NCI-H1417 treated with DMSO at 0.1 percent for 48 hours (cell line): ENCODE data around the gene ADCY10.
"Not testable (repeated sequence)": the region's sequence is repeated elsewhere in the genome, so short reads cannot be mapped to it uniquely, and the experiment has no call there.

ENCODE experiments used
- DNase-seq: peaks from one replicate; lab custom pipeline; 2025; lab: John Stamatoyannopoulos, UW

The ADCY10 gene

GRCh38 chr1:167860231-167860923, 53.6 kb downstream of the ADCY10 start:
- no peak for DNase-seq

- no peak for DNase-seq
Measured at GRCh38 chr1:167856711-167857418, 57.1 kb downstream of the ADCY10 start.

GRCh38 chr1:167854184-167854583, 59.8 kb downstream of the ADCY10 start:
- no peak for DNase-seq

GRCh38 chr1:167849666-167850065, 64.3 kb downstream of the ADCY10 start:
- DNase-seq = no peak

GRCh38 chr1:167842872-167843271, 71.1 kb downstream of the ADCY10 start:
- DNase-seq = no peak

GRCh38 chr1:167841530-167841929, 72.4 kb downstream of the ADCY10 start:
- DNase-seq = no peak

GRCh38 chr1:167839009-167839408, 74.9 kb downstream of the ADCY10 start:
- DNase-seq = no peak

- DNase-seq = no peak
Measured at GRCh38 chr1:167837326-167837725, 76.6 kb downstream of the ADCY10 start.

GRCh38 chr1:167836197-167836596, 77.7 kb downstream of the ADCY10 start:
- DNase-seq = no peak

GRCh38 chr1:167833904-167834303, 80.0 kb downstream of the ADCY10 start:
- no peak for DNase-seq

GRCh38 chr1:167832693-167833092, 81.2 kb downstream of the ADCY10 start:
- no peak for DNase-seq

GRCh38 chr1:167830668-167831067, 83.3 kb downstream of the ADCY10 start:
- not testable (repeated sequence) for DNase-seq

- no peak for DNase-seq
Measured at GRCh38 chr1:167829868-167830267, 84.1 kb downstream of the ADCY10 start.

- DNase-seq = no peak
Measured at GRCh38 chr1:167826127-167826526, 87.8 kb downstream of the ADCY10 start.

GRCh38 chr1:167825419-167826079, 88.4 kb downstream of the ADCY10 start:
- no peak for DNase-seq

GRCh38 chr1:167824163-167824794, 89.7 kb downstream of the ADCY10 start:
- DNase-seq = no peak

- DNase-seq = no peak
Measured at GRCh38 chr1:167821969-167822685, 91.8 kb downstream of the ADCY10 start.

GRCh38 chr1:167821356-167821685, 92.6 kb downstream of the ADCY10 start:
- no peak for DNase-seq

GRCh38 chr1:167820684-167821355, 93.1 kb downstream of the ADCY10 start:
- no peak for DNase-seq

- DNase-seq = no peak
Measured at GRCh38 chr1:167819849-167820683, 93.9 kb downstream of the ADCY10 start.

- no peak for DNase-seq
Measured at GRCh38 chr1:167815650-167816049, 98.3 kb downstream of the ADCY10 start.
